Measurements from ENCODE around the gene GPX4.

- TF ChIP-seq, protein P1, sequence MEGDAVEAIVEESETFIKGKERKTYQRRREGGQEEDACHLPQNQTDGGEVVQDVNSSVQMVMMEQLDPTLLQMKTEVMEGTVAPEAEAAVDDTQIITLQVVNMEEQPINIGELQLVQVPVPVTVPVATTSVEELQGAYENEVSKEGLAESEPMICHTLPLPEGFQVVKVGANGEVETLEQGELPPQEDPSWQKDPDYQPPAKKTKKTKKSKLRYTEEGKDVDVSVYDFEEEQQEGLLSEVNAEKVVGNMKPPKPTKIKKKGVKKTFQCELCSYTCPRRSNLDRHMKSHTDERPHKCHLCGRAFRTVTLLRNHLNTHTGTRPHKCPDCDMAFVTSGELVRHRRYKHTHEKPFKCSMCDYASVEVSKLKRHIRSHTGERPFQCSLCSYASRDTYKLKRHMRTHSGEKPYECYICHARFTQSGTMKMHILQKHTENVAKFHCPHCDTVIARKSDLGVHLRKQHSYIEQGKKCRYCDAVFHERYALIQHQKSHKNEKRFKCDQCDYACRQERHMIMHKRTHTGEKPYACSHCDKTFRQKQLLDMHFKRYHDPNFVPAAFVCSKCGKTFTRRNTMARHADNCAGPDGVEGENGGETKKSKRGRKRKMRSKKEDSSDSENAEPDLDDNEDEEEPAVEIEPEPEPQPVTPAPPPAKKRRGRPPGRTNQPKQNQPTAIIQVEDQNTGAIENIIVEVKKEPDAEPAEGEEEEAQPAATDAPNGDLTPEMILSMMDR (IDR thresholded peaks at IDR 0.05; ENCODE audit: poor library complexity, severe bottlenecking): no peak
- TF ChIP-seq SMC3 (conservative IDR thresholded peaks at IDR 0.05; ENCODE audit: poor library complexity) (no peak), EP300 (conservative IDR thresholded peaks at IDR 0.05; ENCODE audit: poor library complexity, severe bottlenecking) (no peak)
These were observed 15.2 kb downstream of the GPX4 start for GRCh38 chr19:1118999-1119398.
